HEK293 (cell line): ENCODE results near the gene EBLN1.

Source experiments
- CTCF ChIA-PET: fragments of 350-600 bp; formaldehyde crosslinking; extraction: SDS; loops from one replicate; lab custom pipeline; 2021; ENCODE audit warnings: antibody characterized with exemption; lab: Yijun Ruan, JAX
- POLR2A ChIA-PET: fragments of 300-600 bp; formaldehyde crosslinking; extraction: SDS; loops from one replicate; lab custom pipeline; 2020; ENCODE audit warnings: antibody characterized with exemption, inconsistent platforms; lab: Yijun Ruan, JAX
- H3K27ac ChIP-seq: fragments of 200-500 bp; sonication (Bioruptor generic); 2 replicates; pipeline ENCODE4 v1.5.1; 2014; ENCODE audit warnings: low read depth, low read length, control low read depth, inconsistent platforms; ENCODE audit errors: extremely low read depth
- H3K36me3 ChIP-seq, 2 experiments: fragments of 200-500 bp in 1 of 2; sonication (Bioruptor generic) in 1 of 2; 1 replicate in 1 of 2; 2 replicates in 1 of 2; pipeline ENCODE4 v1.5.1; 2014 to 2017; ENCODE audit warnings: inconsistent platforms in 2 of 2, low read length in 2 of 2; ENCODE audit not compliant: control insufficient read depth in 2 of 2, insufficient read depth in 1 of 2
- H3K4me1 ChIP-seq: fragments of 200-500 bp; sonication (Bioruptor generic); 2 replicates; pipeline ENCODE4 v1.5.1; 2014; ENCODE audit warnings: mild to moderate bottlenecking, low read length, inconsistent platforms; ENCODE audit not compliant: control insufficient read depth, insufficient read depth
- H3K4me3 ChIP-seq: 2 replicates; pipeline ENCODE4 v1.5.1; 2011; ENCODE audit warnings: low read depth, mild to moderate bottlenecking, control low read depth, low read length, moderate library complexity
- H3K9me3 ChIP-seq: fragments of 200-500 bp; sonication (Bioruptor generic); 2 replicates; pipeline ENCODE4 v1.5.1; 2014; ENCODE audit warnings: low read depth, low read length, inconsistent platforms; ENCODE audit not compliant: control insufficient read depth, insufficient read depth
- EGR2 ChIP-seq: fragments of 450-650 bp; formaldehyde crosslinking; IDR thresholded peaks from 2 replicates; pipeline ENCODE4 v1.5.1; 2016; ENCODE audit warnings: low read depth, missing biosample characterization, missing genetic modification characterization
- FEZF1 ChIP-seq: fragments of 450-650 bp; formaldehyde crosslinking; IDR thresholded peaks from 2 replicates; pipeline ENCODE4 v1.5.1; 2016; ENCODE audit warnings: missing biosample characterization, missing genetic modification characterization
- KLF7 ChIP-seq: fragments of 450-650 bp; formaldehyde crosslinking; IDR thresholded peaks from 2 replicates; pipeline ENCODE4 v1.5.1; 2016; ENCODE audit warnings: missing biosample characterization, missing genetic modification characterization, borderline replicate concordance
- PRDM1 ChIP-seq: fragments of 450-650 bp; formaldehyde crosslinking; IDR thresholded peaks from 2 replicates; pipeline ENCODE4; 2016; ENCODE audit warnings: missing biosample characterization, missing genetic modification characterization
- PRDM4 ChIP-seq: fragments of 450-650 bp; formaldehyde crosslinking; IDR thresholded peaks from 2 replicates; pipeline ENCODE4 v1.5.1; 2017; ENCODE audit warnings: missing biosample characterization, missing genetic modification characterization
- SCRT2 ChIP-seq: fragments of 450-650 bp; formaldehyde crosslinking; IDR thresholded peaks from 2 replicates; pipeline ENCODE4 v1.5.1; 2016; ENCODE audit warnings: missing biosample characterization, missing genetic modification characterization
- YY1 ChIP-seq: fragments of 450-650 bp; formaldehyde crosslinking; IDR thresholded peaks from 2 replicates; pipeline ENCODE4 v1.5.1; 2018; ENCODE audit warnings: missing biosample characterization, missing genetic modification characterization
- ZBTB1 ChIP-seq: fragments of 450-650 bp; formaldehyde crosslinking; IDR thresholded peaks from 2 replicates; pipeline ENCODE4 v1.5.1; 2016; ENCODE audit warnings: missing biosample characterization, missing genetic modification characterization
- ZBTB17 ChIP-seq: fragments of 450-650 bp; formaldehyde crosslinking; IDR thresholded peaks from 2 replicates; pipeline ENCODE4 v1.5.1; 2016; ENCODE audit warnings: missing biosample characterization, missing genetic modification characterization
- ZIC2 ChIP-seq: fragments of 450-650 bp; formaldehyde crosslinking; IDR thresholded peaks from 2 replicates; pipeline ENCODE4 v1.5.1; 2016; ENCODE audit warnings: missing biosample characterization, missing genetic modification characterization
- ZNF18 ChIP-seq: fragments of 450-650 bp; formaldehyde crosslinking; IDR thresholded peaks from 2 replicates; pipeline ENCODE4 v1.5.1; 2016; ENCODE audit warnings: missing biosample characterization, missing genetic modification characterization
- ZNF184 ChIP-seq: fragments of 450-650 bp; IDR thresholded peaks from 2 replicates; pipeline ENCODE4 v1.5.1; 2018; ENCODE audit warnings: missing biosample characterization, mild to moderate bottlenecking, missing genetic modification characterization
- ZNF335 ChIP-seq: fragments of 450-650 bp; formaldehyde crosslinking; conservative IDR thresholded peaks from 2 replicates; pipeline ENCODE4 v1.5.1; 2016; ENCODE audit warnings: missing biosample characterization, missing genetic modification characterization
- ZNF366 ChIP-seq: fragments of 450-650 bp; formaldehyde crosslinking; conservative IDR thresholded peaks from 2 replicates; pipeline ENCODE4 v1.5.1; 2016; ENCODE audit warnings: missing biosample characterization, missing genetic modification characterization
- ZNF433 ChIP-seq: fragments of 450-650 bp; formaldehyde crosslinking; IDR thresholded peaks from 2 replicates; pipeline ENCODE4 v1.5.1; 2016; ENCODE audit warnings: missing biosample characterization, missing genetic modification characterization, low read depth
- ZNF571 ChIP-seq: fragments of 450-650 bp; formaldehyde crosslinking; IDR thresholded peaks from 2 replicates; pipeline ENCODE4 v1.5.0; 2017; ENCODE audit warnings: missing biosample characterization, missing genetic modification characterization
- ZNF707 ChIP-seq: fragments of 450-650 bp; formaldehyde crosslinking; IDR thresholded peaks from 2 replicates; pipeline ENCODE4 v1.5.1; 2016; ENCODE audit warnings: missing biosample characterization, missing genetic modification characterization
- ZSCAN23 ChIP-seq: fragments of 450-650 bp; formaldehyde crosslinking; IDR thresholded peaks from 2 replicates; pipeline ENCODE4 v1.5.1; 2016; ENCODE audit warnings: missing biosample characterization, missing genetic modification characterization
- TF ChIP-seq, protein P1 (sequence below): fragments of 450-650 bp; formaldehyde crosslinking; IDR thresholded peaks from 2 replicates; pipeline ENCODE4 v1.5.1; 2016; ENCODE audit warnings: missing biosample characterization, missing genetic modification characterization, borderline replicate concordance

Gene EBLN1

GRCh38 chr10:22229802-22230157 lies 12.0 kb upstream of the EBLN1 start:
- H3K27ac ChIP-seq, result peak overlapping the region; percentile 8; the same call in 1 of the 2 replicates
- no peaks in the 10 kb centered on the region for H3K36me3 ChIP-seq
- CTCF ChIA-PET, result interaction anchor here (0.7 to 1.3 kb wide), 4 partner anchors 86 to 734 kb away, joined by 3 to 4 read pairs (median 3); partner anchors contain the start of gene COMMD3
- H3K9me3 ChIP-seq, result no peaks in the 10 kb centered on the region
- no peaks in the 10 kb centered on the region for H3K4me1 ChIP-seq
- POLR2A ChIA-PET, result interaction anchor here (0.7 to 3.3 kb wide), 10 partner anchors 87 to 712 kb away, joined by 3 to 37 read pairs (median 4); partner anchors contain the start of genes COMMD3 and DNAJC1
- peak overlapping the region; percentile 59 for H3K4me3 ChIP-seq
- no peak for TF ChIP-seq ZNF707 (tag by site-specific recombination)
- TF ChIP-seq ZNF366, result no peak
- peak; percentile 50; the same call in 1 of the 2 replicates for TF ChIP-seq PRDM1
- peak; percentile 35; the same call in 1 of the 2 replicates for TF ChIP-seq ZNF335 (tag by site-specific recombination)

DNA sequence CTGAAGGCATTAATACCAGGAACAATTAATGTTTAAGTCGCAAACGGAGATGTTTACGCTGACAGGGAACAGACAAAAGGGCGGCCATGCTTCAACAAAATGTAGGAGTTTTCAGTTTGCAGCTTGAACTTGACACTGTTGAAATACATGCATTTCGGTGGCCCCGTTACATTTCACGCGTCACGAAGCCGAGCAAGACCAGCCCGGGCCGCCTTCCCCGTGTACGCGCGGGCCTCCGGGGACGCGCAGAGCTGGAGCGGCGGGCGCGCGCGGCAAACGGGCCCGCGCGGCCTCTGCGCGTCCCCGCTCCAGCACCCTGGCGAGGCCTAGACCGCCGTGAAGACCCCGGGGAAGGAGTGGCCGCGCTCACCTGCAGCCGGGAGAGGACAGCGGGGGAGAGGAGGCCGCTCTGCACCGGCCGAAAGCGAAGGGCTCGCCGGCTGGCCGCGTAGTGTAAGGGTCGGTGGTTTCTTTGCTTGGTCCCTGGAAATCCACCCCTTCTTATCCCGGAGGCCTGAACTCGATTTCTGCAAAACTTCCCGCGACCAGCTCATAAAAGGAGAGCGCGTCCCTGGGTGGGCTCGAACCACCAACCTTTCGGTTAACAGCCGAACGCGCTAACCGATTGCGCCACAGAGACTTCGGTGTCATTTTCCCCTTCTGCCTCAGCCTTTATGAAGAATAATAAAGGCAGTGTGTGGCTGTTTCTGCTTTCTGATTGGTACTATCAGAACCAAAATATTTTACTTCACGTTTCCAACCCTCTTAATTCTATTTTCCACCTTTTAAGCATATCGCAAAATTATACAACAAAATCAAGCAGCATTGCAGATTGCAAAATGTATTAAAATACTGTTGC lies 11.4 kb upstream of the EBLN1 start:
- POLR2A ChIA-PET, result interaction anchor here (0.6 to 3.3 kb wide), 13 partner anchors 88 to 711 kb away, joined by 3 to 37 read pairs (median 3); partner anchors contain the start of genes COMMD3, DNAJC1 and SPAG6
- Histone ChIP-seq H3K4me3 (peak overlapping the region; percentile 68), H3K36me3 (no peaks in the 10 kb centered on the region), H3K4me1 (no peaks in the 10 kb centered on the region), H3K27ac (peak overlapping the region; percentile 80), H3K9me3 (no peaks in the 10 kb centered on the region)
- CTCF ChIA-PET, result interaction anchor here (0.7 to 1.3 kb wide), 5 partner anchors 87 to 759 kb away, joined by 3 to 4 read pairs (median 3); partner anchors contain the start of gene COMMD3
- peak; percentile 60 for TF ChIP-seq ZIC2
- TF ChIP-seq, protein P1, sequence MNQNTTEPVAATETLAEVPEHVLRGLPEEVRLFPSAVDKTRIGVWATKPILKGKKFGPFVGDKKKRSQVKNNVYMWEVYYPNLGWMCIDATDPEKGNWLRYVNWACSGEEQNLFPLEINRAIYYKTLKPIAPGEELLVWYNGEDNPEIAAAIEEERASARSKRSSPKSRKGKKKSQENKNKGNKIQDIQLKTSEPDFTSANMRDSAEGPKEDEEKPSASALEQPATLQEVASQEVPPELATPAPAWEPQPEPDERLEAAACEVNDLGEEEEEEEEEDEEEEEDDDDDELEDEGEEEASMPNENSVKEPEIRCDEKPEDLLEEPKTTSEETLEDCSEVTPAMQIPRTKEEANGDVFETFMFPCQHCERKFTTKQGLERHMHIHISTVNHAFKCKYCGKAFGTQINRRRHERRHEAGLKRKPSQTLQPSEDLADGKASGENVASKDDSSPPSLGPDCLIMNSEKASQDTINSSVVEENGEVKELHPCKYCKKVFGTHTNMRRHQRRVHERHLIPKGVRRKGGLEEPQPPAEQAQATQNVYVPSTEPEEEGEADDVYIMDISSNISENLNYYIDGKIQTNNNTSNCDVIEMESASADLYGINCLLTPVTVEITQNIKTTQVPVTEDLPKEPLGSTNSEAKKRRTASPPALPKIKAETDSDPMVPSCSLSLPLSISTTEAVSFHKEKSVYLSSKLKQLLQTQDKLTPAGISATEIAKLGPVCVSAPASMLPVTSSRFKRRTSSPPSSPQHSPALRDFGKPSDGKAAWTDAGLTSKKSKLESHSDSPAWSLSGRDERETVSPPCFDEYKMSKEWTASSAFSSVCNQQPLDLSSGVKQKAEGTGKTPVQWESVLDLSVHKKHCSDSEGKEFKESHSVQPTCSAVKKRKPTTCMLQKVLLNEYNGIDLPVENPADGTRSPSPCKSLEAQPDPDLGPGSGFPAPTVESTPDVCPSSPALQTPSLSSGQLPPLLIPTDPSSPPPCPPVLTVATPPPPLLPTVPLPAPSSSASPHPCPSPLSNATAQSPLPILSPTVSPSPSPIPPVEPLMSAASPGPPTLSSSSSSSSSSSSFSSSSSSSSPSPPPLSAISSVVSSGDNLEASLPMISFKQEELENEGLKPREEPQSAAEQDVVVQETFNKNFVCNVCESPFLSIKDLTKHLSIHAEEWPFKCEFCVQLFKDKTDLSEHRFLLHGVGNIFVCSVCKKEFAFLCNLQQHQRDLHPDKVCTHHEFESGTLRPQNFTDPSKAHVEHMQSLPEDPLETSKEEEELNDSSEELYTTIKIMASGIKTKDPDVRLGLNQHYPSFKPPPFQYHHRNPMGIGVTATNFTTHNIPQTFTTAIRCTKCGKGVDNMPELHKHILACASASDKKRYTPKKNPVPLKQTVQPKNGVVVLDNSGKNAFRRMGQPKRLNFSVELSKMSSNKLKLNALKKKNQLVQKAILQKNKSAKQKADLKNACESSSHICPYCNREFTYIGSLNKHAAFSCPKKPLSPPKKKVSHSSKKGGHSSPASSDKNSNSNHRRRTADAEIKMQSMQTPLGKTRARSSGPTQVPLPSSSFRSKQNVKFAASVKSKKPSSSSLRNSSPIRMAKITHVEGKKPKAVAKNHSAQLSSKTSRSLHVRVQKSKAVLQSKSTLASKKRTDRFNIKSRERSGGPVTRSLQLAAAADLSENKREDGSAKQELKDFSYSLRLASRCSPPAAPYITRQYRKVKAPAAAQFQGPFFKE, result no peak
- peak; percentile 75; the same call in 1 of the 2 replicates for TF ChIP-seq ZBTB1 (tag by site-specific recombination)
- TF ChIP-seq ZSCAN23 (tag by site-specific recombination), result peak; percentile 89; the same call in 1 of the 2 replicates
- peak; percentile 88 for TF ChIP-seq ZNF184 (tag by site-specific recombination)
- peak; percentile 32; the same call in 1 of the 2 replicates for TF ChIP-seq ZNF18 (tag by site-specific recombination)
- peak; percentile 57 for TF ChIP-seq SCRT2 (tag by site-specific recombination)
- no peak for TF ChIP-seq ZNF433 (tag by site-specific recombination)
- no peak for TF ChIP-seq EGR2 (tag by site-specific recombination)
- TF ChIP-seq FEZF1 (tag by site-specific recombination), result no peak
- TF ChIP-seq ZBTB17, result peak; percentile 95
- TF ChIP-seq PRDM4, result peak; percentile 45; the same call in 1 of the 2 replicates
- peak; percentile 46; the same call in 1 of the 2 replicates for TF ChIP-seq KLF7 (tag by site-specific recombination)
- no peak for TF ChIP-seq ZNF571 (tag by site-specific recombination)
- TF ChIP-seq YY1 (tag by site-specific recombination), result peak; percentile 67; the same call in 1 of the 2 replicates
